Ovary (tissue), 3 donors: ENCODE results near the gene KRT6A.

Experiments used
- EP300 ChIP-seq: sonication (generic); formaldehyde crosslinking; IDR thresholded peaks from one replicate; pipeline ENCODE4 v1.6.1; 2017; ENCODE audit warnings: antibody characterized with exemption
- POLR2A ChIP-seq: fragments of 450-650 bp; IDR thresholded peaks from one replicate; pipeline ENCODE4 v1.6.1; 2017; ENCODE audit warnings: antibody characterized with exemption, mild to moderate bottlenecking, moderate library complexity
- TF ChIP-seq, protein P1 (sequence below), 3 donors: fragments of 450-650 bp in 2 of 3; fragments of 200-600 bp in 1 of 3; IDR thresholded peaks; one replicate each; pipeline versions ENCODE4 v1.5.1 to v1.8.0; 2016 to 2022; ENCODE audit warnings: antibody characterized with exemption in 3 of 3, mild to moderate bottlenecking in 1 of 3
- donor health status: DM: no; HTN: no; CAD: no.

- TF ChIP-seq, protein P1, sequence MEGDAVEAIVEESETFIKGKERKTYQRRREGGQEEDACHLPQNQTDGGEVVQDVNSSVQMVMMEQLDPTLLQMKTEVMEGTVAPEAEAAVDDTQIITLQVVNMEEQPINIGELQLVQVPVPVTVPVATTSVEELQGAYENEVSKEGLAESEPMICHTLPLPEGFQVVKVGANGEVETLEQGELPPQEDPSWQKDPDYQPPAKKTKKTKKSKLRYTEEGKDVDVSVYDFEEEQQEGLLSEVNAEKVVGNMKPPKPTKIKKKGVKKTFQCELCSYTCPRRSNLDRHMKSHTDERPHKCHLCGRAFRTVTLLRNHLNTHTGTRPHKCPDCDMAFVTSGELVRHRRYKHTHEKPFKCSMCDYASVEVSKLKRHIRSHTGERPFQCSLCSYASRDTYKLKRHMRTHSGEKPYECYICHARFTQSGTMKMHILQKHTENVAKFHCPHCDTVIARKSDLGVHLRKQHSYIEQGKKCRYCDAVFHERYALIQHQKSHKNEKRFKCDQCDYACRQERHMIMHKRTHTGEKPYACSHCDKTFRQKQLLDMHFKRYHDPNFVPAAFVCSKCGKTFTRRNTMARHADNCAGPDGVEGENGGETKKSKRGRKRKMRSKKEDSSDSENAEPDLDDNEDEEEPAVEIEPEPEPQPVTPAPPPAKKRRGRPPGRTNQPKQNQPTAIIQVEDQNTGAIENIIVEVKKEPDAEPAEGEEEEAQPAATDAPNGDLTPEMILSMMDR (IDR thresholded peaks at IDR 0.05): no peak
- no peak for TF ChIP-seq POLR2A
- TF ChIP-seq EP300: no peak
These were observed 53.6 kb downstream of the KRT6A start for GRCh38 chr12:52439420-52439819.
